ENCODE measurements around the gene CHST7. TPM values are rescaled to one million over a fixed set of nuclear protein-coding genes. Genes with fewer than 3 reads are reported as not detected.

CHST7 gene
- total and polyA plus RNA-seq, 4 donors, result 2.9 to 13.2 (median 5.8) TPM

GRCh38 chrX:46635186-46635585, 61.6 kb downstream of the CHST7 start:
- Histone ChIP-seq H3K27ac (ENCODE audit: low read depth in 1 of 2, low read length in 2 of 2) (no peak overlapping the region), H3K4me3 (ENCODE audit: low read depth in 1 of 3, low read length in 3 of 3) (no peak overlapping the region), H3K9ac (ENCODE audit: low read depth in 1 of 2, low read length in 2 of 2) (no peak overlapping the region), H3K9me3 (ENCODE audit: control insufficient read depth in 4 of 4, low read length in 3 of 4) (no peaks in the 10 kb centered on the region), H3K4me1 (ENCODE audit: control insufficient read depth in 4 of 4, insufficient read depth in 4 of 4, low read length in 3 of 4) (no peaks in the 10 kb centered on the region), H3K27me3 (ENCODE audit: control insufficient read depth in 4 of 4, insufficient read depth in 4 of 4, low read length in 3 of 4) (no peaks in the 10 kb centered on the region), H3K36me3 (ENCODE audit: control insufficient read depth in 4 of 4, insufficient read depth in 3 of 4, low read depth in 1 of 4, low read length in 3 of 4) (no peaks in the 10 kb centered on the region)
- WGBS, result 92% methylated on average over 2 of the region's 2 CpGs
- no peak for DNase-seq (ENCODE audit: low spot score)
- TF ChIP-seq REST (IDR thresholded peaks at IDR 0.05), result no peak
- no peak for TF ChIP-seq HNF4A (conservative IDR thresholded peaks at IDR 0.05)
- no peak for TF ChIP-seq EGR1 (IDR thresholded peaks at IDR 0.05; ENCODE audit: low read depth in 2 of 2)
- no peak for TF ChIP-seq ZBTB33 (IDR thresholded peaks at IDR 0.05)
- no peak for TF ChIP-seq GABPA (IDR thresholded peaks at IDR 0.05 in 1 of 2, conservative IDR thresholded peaks at IDR 0.05 in 1 of 2)
- TF ChIP-seq TAF1 (conservative IDR thresholded peaks at IDR 0.05), result no peak
- TF ChIP-seq YY1 (IDR thresholded peaks at IDR 0.05), result no peak

GRCh38 chrX:46636223-46636622, 62.7 kb downstream of the CHST7 start:
- no peaks in the 10 kb centered on the region for H3K9me3 ChIP-seq (ENCODE audit: control insufficient read depth in 4 of 4, low read length in 3 of 4)
- no peaks in the 10 kb centered on the region for H3K4me1 ChIP-seq (ENCODE audit: control insufficient read depth in 4 of 4, insufficient read depth in 4 of 4, low read length in 3 of 4)
- no peaks in the 10 kb centered on the region for H3K36me3 ChIP-seq (ENCODE audit: control insufficient read depth in 4 of 4, insufficient read depth in 3 of 4, low read depth in 1 of 4, low read length in 3 of 4)
- H3K27ac ChIP-seq (ENCODE audit: low read depth in 1 of 2, low read length in 2 of 2), result no peak overlapping the region
- H3K4me3 ChIP-seq (ENCODE audit: low read depth in 1 of 3, low read length in 3 of 3), result no peak overlapping the region
- TF ChIP-seq SP1 (IDR thresholded peaks at IDR 0.05), result no peak
- no peak for TF ChIP-seq FOXA2 (IDR thresholded peaks at IDR 0.05)
- no peak for TF ChIP-seq EGR1 (IDR thresholded peaks at IDR 0.05; ENCODE audit: low read depth in 2 of 2)
- no peak for TF ChIP-seq ZBTB33 (IDR thresholded peaks at IDR 0.05)
- no peak for TF ChIP-seq TAF1 (conservative IDR thresholded peaks at IDR 0.05)
- TF ChIP-seq MAX (IDR thresholded peaks at IDR 0.05), result no peak
- TF ChIP-seq FOXA1 (IDR thresholded peaks at IDR 0.05), result no peak
- no peak for TF ChIP-seq JUND (IDR thresholded peaks at IDR 0.05)
- TF ChIP-seq YY1 (IDR thresholded peaks at IDR 0.05), result no peak
- no peak for TF ChIP-seq HNF4A (conservative IDR thresholded peaks at IDR 0.05)
- TF ChIP-seq RAD21 (IDR thresholded peaks at IDR 0.05), result no peak
- TF ChIP-seq HNF4G (IDR thresholded peaks at IDR 0.05), result no peak
- TF ChIP-seq CTCF (IDR thresholded peaks at IDR 0.05; ENCODE audit: low read depth, low read length, missing input control), result no peak
- TF ChIP-seq GABPA (IDR thresholded peaks at IDR 0.05 in 1 of 2, conservative IDR thresholded peaks at IDR 0.05 in 1 of 2), result no peak
- no peak for TF ChIP-seq ATF3 (IDR thresholded peaks at IDR 0.05)
- no peak for TF ChIP-seq RXRA (IDR thresholded peaks at IDR 0.05)
- TF ChIP-seq NR2F2 (IDR thresholded peaks at IDR 0.05), result no peak
- 89% methylated on average over 6 of the region's 6 CpGs for WGBS
- no peak overlapping the region for H3K9ac ChIP-seq (ENCODE audit: low read depth in 1 of 2, low read length in 2 of 2)
- no peaks in the 10 kb centered on the region for H3K27me3 ChIP-seq (ENCODE audit: control insufficient read depth in 4 of 4, insufficient read depth in 4 of 4, low read length in 3 of 4)
- no peak for DNase-seq (ENCODE audit: low spot score)

All from liver (tissue), 9 donors.